Measurements from ENCODE around the gene ALDH1A2.
"Not testable (repeated sequence)": the region's sequence is repeated elsewhere in the genome, so short reads cannot be mapped to it uniquely, and the experiment has no call there.

The ALDH1A2 gene

DNA sequence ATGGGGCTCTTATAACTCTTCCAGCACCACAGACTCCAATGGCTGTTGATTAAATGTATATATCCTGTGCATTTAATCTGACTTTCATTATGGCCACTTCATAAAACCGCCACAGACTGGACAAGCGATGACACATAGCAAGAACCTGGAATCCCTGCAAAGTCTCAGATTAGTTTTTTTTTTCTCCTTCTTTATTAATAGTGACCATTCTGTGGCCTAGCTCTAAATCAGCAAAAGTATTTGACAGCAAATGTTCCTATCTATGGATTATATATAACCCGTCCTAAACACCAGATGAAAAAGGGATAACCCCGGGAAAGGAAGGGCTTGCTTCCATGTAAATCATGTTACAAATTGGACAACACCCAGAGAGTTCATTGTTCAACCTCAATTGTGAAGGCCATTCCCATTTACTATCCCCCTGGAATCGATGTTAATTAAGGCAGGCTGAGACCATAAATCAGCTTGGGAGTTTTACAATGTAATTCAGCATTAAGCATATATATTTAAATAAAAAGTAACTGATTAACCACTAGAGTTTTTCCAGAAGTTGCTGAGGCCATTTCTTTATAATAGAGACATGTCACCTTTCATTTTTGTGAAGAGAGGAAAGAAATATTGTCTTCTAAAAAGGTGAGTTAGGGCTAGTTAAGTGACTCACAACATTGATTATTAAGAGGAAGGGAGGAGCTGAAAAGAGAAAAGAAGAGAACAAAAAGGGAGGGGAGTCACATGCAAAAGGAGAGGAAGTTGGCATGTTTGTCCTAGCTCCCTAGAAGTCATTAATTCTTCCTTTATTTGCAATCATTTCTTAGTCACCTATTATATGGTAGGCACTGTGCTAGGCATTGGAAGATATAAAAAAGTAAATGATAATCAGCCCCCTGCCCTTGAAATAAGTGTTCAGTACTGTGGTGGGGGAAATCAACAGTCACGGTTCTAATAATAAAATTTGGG is 26.2 kb downstream of the ALDH1A2 start:
- no peak for TF ChIP-seq CTCF (IDR thresholded peaks at IDR 0.05; ENCODE audit: extremely low read depth, missing control alignments)
- DNase-seq (ENCODE audit: low spot score): no peak

GRCh38 chr15:58038426-58039078 is 27.0 kb downstream of the ALDH1A2 start:
- DNase-seq (ENCODE audit: low spot score): no peak
- TF ChIP-seq CTCF (IDR thresholded peaks at IDR 0.05; ENCODE audit: extremely low read depth, missing control alignments): no peak

DNA sequence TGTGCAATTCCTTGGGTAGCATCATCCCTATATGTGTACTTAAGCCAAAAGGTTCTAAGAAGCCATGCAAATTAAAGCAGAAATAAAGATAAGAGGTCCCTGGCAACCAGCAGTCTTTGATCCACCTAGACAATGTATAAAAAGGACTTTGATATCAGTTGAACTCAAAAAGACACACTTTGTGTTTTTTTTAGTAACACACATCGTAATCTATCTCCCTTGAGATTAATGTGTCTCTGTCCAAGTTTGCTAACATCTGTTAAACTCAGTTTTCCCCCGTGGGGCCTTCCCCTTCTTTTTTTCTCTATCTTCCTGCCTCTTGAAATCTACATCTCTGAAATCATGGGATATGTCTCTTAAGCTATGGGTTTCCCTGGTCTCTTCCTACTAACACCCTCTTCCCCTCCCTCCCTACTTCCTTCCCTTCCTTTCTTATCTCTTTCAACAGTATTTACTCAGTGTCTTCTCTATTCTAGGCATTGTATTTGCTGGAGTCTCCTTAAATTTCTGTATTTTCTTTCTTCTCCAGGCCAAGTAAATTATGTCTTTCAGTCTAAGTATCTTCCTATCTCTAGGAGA is 27.7 kb downstream of the ALDH1A2 start:
- TF ChIP-seq CTCF (IDR thresholded peaks at IDR 0.05; ENCODE audit: extremely low read depth, missing control alignments): no peak
- no peak for DNase-seq (ENCODE audit: low spot score)

GRCh38 chr15:58036579-58036978 is 28.9 kb downstream of the ALDH1A2 start:
- no peak for DNase-seq (ENCODE audit: low spot score)
- no peak for TF ChIP-seq CTCF (IDR thresholded peaks at IDR 0.05; ENCODE audit: extremely low read depth, missing control alignments)

DNA sequence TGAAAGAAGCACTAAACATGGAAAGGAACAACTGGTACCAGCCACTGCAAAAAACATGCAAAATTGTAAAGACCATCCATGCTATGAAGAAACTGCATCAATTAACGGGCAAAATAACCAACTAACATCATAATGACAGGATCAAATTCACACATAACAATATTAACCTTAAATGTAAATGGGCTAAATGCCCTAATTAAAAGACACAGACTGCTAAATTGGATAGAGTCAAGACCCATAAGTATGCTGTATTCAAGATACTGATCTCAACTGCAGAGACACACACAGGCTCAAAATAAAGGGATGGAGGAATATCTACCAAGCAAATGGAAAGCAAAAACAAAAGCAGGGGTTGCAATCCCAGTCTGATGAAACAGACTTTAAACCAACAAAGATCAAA is 37.1 kb downstream of the ALDH1A2 start:
- DNase-seq (ENCODE audit: low spot score): not testable (repeated sequence)

DNA sequence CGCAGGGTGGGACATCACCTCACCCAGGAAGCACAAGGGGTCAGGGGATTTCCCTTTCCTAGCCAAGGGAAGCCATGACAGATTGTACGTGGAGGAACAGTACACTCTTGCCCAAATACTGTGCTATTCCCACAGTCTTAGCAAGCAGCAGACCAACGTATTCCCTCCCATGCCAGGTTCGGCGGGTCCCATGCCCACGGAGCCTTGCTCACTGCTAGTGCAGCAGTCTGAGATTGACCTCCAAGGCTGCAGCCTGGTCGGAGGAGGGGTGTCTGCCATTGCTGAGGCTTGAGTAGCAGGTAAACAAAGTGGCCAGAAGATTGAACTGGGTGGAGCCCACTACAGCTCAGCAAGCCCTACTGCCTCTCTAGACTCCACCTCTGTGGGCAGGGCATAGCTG is 39.0 kb downstream of the ALDH1A2 start:
- TF ChIP-seq CTCF (IDR thresholded peaks at IDR 0.05; ENCODE audit: extremely low read depth, missing control alignments): no peak
- DNase-seq (ENCODE audit: low spot score): no peak

DNA sequence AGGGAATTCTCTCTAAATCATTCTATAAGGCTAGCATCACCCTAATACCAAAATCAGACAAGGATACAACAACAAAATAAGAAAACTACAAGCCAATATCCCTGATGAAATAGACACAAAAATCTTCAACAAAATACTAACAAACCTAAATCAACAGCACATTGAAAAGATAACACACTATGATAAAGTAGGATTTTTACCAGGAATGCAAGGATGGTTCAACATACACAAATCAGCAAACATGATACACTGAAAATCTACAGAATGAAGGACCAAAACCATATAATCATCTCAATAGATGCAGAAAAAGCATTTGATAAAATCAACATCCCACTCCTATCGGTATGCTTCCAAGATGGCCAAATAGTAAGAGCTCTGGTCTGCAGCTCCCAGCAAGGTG is 39.5 kb downstream of the ALDH1A2 start:
- no peak for DNase-seq (ENCODE audit: low spot score)
- TF ChIP-seq CTCF (IDR thresholded peaks at IDR 0.05; ENCODE audit: extremely low read depth, missing control alignments): no peak
